GM18868 (cell line): ENCODE data around the gene EGFR.
"Not testable (repeated sequence)": the region's sequence is repeated elsewhere in the genome, so short reads cannot be mapped to it uniquely, and the experiment has no call there.

Experiments
- ATAC-seq: cut with Tn5 transposase; IDR thresholded peaks from one replicate; pipeline ENCODE4 v1.9.1; 2021; ENCODE audit warnings: mild to moderate bottlenecking, moderate library complexity; ENCODE audit not compliant: unreplicated experiment

Gene EGFR

GRCh38 chr7:55034776-55035175 lies 16.0 kb downstream of the EGFR start:
- no peak for ATAC-seq

- ATAC-seq, result not testable (repeated sequence)
These were observed 16.6 kb downstream of the EGFR start for GRCh38 chr7:55035410-55035809.

GRCh38 chr7:55036950-55037736 lies 18.3 kb downstream of the EGFR start:
- no peak for ATAC-seq

GRCh38 chr7:55043691-55044370 lies 25.0 kb downstream of the EGFR start:
- ATAC-seq, result no peak

GRCh38 chr7:55044371-55044717 lies 25.5 kb downstream of the EGFR start:
- no peak for ATAC-seq

GRCh38 chr7:55044791-55045190 lies 26.0 kb downstream of the EGFR start:
- ATAC-seq, result no peak

GRCh38 chr7:55046582-55047342 lies 27.9 kb downstream of the EGFR start:
- ATAC-seq, result no peak

- no peak for ATAC-seq
These were observed 29.5 kb downstream of the EGFR start for GRCh38 chr7:55048221-55048859.

GRCh38 chr7:55050281-55050680 lies 31.5 kb downstream of the EGFR start:
- ATAC-seq, result peak; percentile 60

GRCh38 chr7:55052081-55052480 lies 33.3 kb downstream of the EGFR start:
- ATAC-seq, result no peak

- no peak for ATAC-seq
These were observed 34.1 kb downstream of the EGFR start for GRCh38 chr7:55052741-55053427.

- ATAC-seq, result no peak
These were observed 35.1 kb downstream of the EGFR start for GRCh38 chr7:55053651-55054571.

- ATAC-seq, result no peak
These were observed 35.9 kb downstream of the EGFR start for GRCh38 chr7:55054758-55055157.

GRCh38 chr7:55055479-55055878 lies 36.7 kb downstream of the EGFR start:
- ATAC-seq, result no peak

- ATAC-seq, result no peak
These were observed 37.3 kb downstream of the EGFR start for GRCh38 chr7:55056068-55056467.

GRCh38 chr7:55056577-55057480 lies 38.0 kb downstream of the EGFR start:
- ATAC-seq, result no peak

- no peak for ATAC-seq
These were observed 39.5 kb downstream of the EGFR start for GRCh38 chr7:55058314-55058713.

GRCh38 chr7:55059021-55059420 lies 40.2 kb downstream of the EGFR start:
- no peak for ATAC-seq

GRCh38 chr7:55060085-55060484 lies 41.3 kb downstream of the EGFR start:
- no peak for ATAC-seq
